H1 (cell line): ENCODE data around the gene GPS1. TPM values are rescaled to one million over a fixed set of nuclear protein-coding genes. Genes with fewer than 3 reads are reported as not detected.
A peak's percentile ranks its signal among the peaks of the same experiment; 100 is the strongest.

Experiments
- BACH1 ChIP-seq: IDR thresholded peaks from 2 replicates; pipeline ENCODE4 v1.6.1; 2012; ENCODE audit warnings: low read length, improper control_type of control experiment
- CEBPB ChIP-seq: IDR thresholded peaks from 2 replicates; pipeline ENCODE4 v1.6.1; 2012; ENCODE audit warnings: low read depth, low read length
- CTBP2 ChIP-seq: IDR thresholded peaks from 2 replicates; pipeline ENCODE4 v1.7.0; 2011; ENCODE audit warnings: borderline replicate concordance, mild to moderate bottlenecking, moderate library complexity, mixed read lengths, low read length; ENCODE audit not compliant: insufficient read depth, insufficient read length
- EP300 ChIP-seq, 2 experiments: IDR thresholded peaks; 1 replicate in 1 of 2; 2 replicates in 1 of 2; pipeline ENCODE4 v1.6.1; 2011 to 2012; ENCODE audit warnings: low read depth in 2 of 2, low read length in 2 of 2, mild to moderate bottlenecking in 2 of 2, borderline replicate concordance in 1 of 2, inconsistent platforms in 1 of 2, moderate library complexity in 1 of 2
- JUND ChIP-seq: IDR thresholded peaks from 2 replicates; pipeline ENCODE4 v1.6.1; 2011; ENCODE audit warnings: mild to moderate bottlenecking, improper control_type of control experiment, low read length
- RAD21 ChIP-seq, 2 experiments: IDR thresholded peaks in 1 of 2; conservative IDR thresholded peaks in 1 of 2; 2 replicates each; pipeline ENCODE4 v1.6.1; 2011; ENCODE audit warnings: low read depth in 2 of 2, low read length in 2 of 2, improper control_type of control experiment in 1 of 2, inconsistent platforms in 1 of 2, mild to moderate bottlenecking in 1 of 2, moderate library complexity in 1 of 2
- SIN3A ChIP-seq, 2 experiments: IDR thresholded peaks in 1 of 2; conservative IDR thresholded peaks in 1 of 2; 2 replicates each; pipeline ENCODE4 v1.6.1; 2011 to 2012; ENCODE audit warnings: low read length in 2 of 2, improper control_type of control experiment in 1 of 2, low read depth in 1 of 2, mild to moderate bottlenecking in 1 of 2
- SUZ12 ChIP-seq: fragments of 200-600 bp; sonication (generic); IDR thresholded peaks from 2 replicates; pipeline ENCODE4 v1.6.1; 2012; ENCODE audit warnings: mild to moderate bottlenecking, inconsistent platforms, low read length, moderate library complexity, mixed read lengths
- TCF12 ChIP-seq: IDR thresholded peaks from 2 replicates; pipeline ENCODE4 v1.6.1; 2011; ENCODE audit warnings: low read depth, mild to moderate bottlenecking, low read length
- polyA plus RNA-seq, 7 experiments: library from polyadenylated mRNA; depleted of rRNA in 3 of 7; stranded (reverse) in 5 of 7; unstranded in 2 of 7; fragments of >200 nt in 5 of 7; fragments of 200-250 nt in 2 of 7; gene quantifications; 1 replicate in 5 of 7; 2 replicates in 1 of 7; 4 replicates in 1 of 7; pipeline versions ENCODE4 v1.2.1 to v1.2.3, GENCODE V29; 2011 to 2013; ENCODE audit warnings: missing spikeins in 2 of 7, mixed read lengths in 2 of 7
- total RNA-seq: library from RNA; stranded (reverse); fragmentation: NEBNext Ultra II Directional; extraction: Animal tissue kit (Norgen Biotek cat#: 25700); gene quantifications from 2 replicates; pipeline ENCODE4 v1.2.1, GENCODE V29; 2021
- TF ChIP-seq, protein P1 (sequence below): IDR thresholded peaks from 2 replicates; pipeline ENCODE4 v1.6.1; 2011; ENCODE audit warnings: low read length, improper control_type of control experiment

Gene GPS1
- total and polyA plus RNA-seq, 2 of the 8 experiments (the other 6 are each of a cell fraction or from before 2014, with no cell fraction given), result 153 to 277 TPM

DNA sequence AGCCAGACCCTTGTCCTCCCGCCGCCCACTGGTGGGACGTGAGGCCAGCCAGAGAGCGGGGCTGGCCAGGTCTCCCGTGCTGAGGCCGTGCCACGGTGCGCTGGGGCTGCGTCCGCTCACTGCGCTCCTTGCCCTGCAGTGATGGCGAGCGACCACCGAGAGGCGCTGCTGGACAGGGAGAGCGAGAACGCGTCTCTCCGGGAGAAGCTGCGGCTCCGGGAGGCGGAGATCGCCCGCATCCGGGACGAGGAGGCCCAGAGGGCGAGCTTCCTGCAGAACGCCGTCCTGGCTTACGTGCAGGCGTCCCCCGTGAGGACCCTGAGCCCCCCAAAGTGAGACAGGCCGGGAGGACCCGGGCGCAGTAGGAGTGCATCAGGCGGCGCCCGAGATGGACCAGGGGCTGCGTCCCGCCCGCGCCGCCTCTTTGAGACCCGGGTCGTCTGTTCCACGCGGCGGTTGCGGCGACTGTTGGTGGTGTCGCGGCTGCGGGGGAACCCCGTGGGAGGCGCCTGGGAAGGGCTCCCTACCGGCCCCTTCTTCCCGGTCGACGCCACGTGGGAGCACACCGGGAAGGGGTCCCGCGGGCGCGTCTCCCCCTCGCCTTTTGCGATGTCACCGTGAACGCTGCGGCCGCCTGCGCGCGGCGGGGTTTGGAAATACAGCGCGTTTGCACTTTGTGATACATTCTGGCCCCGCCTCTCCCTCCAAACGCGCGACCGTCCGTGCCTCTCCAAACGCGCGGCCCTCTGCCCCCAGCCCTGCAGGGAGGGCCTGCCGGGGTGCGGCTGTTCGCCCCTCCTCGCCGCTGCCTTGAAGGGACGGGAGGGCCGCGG lies 21.0 kb upstream of the GPS1 start (continued):
- TF ChIP-seq SIN3A (conservative IDR thresholded peaks at IDR 0.05 in 1 of 2, IDR thresholded peaks at IDR 0.05 in 1 of 2; ENCODE audit: low read depth in 1 of 2, low read length in 2 of 2), result peak in 1 of 2 experiments; percentile 84; a peak in 2 of 4 replicates
- no peak for TF ChIP-seq SUZ12
- peak; percentile 71; the same call in 1 of the 2 replicates for TF ChIP-seq BACH1
- TF ChIP-seq TCF12, result no peak
- TF ChIP-seq, protein P1, sequence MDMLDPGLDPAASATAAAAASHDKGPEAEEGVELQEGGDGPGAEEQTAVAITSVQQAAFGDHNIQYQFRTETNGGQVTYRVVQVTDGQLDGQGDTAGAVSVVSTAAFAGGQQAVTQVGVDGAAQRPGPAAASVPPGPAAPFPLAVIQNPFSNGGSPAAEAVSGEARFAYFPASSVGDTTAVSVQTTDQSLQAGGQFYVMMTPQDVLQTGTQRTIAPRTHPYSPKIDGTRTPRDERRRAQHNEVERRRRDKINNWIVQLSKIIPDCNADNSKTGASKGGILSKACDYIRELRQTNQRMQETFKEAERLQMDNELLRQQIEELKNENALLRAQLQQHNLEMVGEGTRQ, result peak; percentile 24; the same call in 1 of the 2 replicates
- TF ChIP-seq RAD21 (IDR thresholded peaks at IDR 0.05 in 1 of 2, conservative IDR thresholded peaks at IDR 0.05 in 1 of 2; ENCODE audit: low read depth in 2 of 2, low read length in 2 of 2), result peak; percentile 97
- TF ChIP-seq CEBPB, result no peak
- no peak for TF ChIP-seq CTBP2
- TF ChIP-seq JUND, result no peak
- TF ChIP-seq EP300 (IDR thresholded peaks at IDR 0.05; ENCODE audit: borderline replicate concordance in 1 of 2, low read depth in 2 of 2, low read length in 2 of 2), result no peak
- TF ChIP-seq, all 59 proteins: peak for 16
